Muscle layer of colon (tissue), 2 donors: ENCODE data around the gene SYNE3.
A peak's percentile ranks its signal among the peaks of the same experiment; 100 is the strongest.

Experiments used
- H3K27ac ChIP-seq: one replicate; pipeline ENCODE4 v1.7.0; 2013; ENCODE audit warnings: low read depth, mild to moderate bottlenecking, low read length, moderate library complexity
- H3K27me3 ChIP-seq, 2 donors: one replicate each; pipeline ENCODE4 v1.7.0; 2013; ENCODE audit warnings: low read length in 2 of 2, mild to moderate bottlenecking in 2 of 2; ENCODE audit not compliant: insufficient read depth in 2 of 2, control insufficient read depth in 1 of 2
- H3K36me3 ChIP-seq: one replicate; pipeline ENCODE4 v1.7.0; 2013; ENCODE audit warnings: mild to moderate bottlenecking, low read length; ENCODE audit not compliant: insufficient read depth
- H3K4me1 ChIP-seq: one replicate; pipeline ENCODE4 v1.7.0; 2013; ENCODE audit warnings: mild to moderate bottlenecking, low read length; ENCODE audit not compliant: insufficient read depth
- H3K4me3 ChIP-seq, 2 donors: one replicate each; pipeline ENCODE4 v1.7.0; 2013; ENCODE audit warnings: low read length in 2 of 2, low read depth in 1 of 2, mild to moderate bottlenecking in 1 of 2, moderate library complexity in 1 of 2
- H3K9ac ChIP-seq: one replicate; pipeline ENCODE4 v1.7.0; 2013; ENCODE audit warnings: low read length
- H3K9me3 ChIP-seq: one replicate; pipeline ENCODE4 v1.7.0; 2013; ENCODE audit warnings: mild to moderate bottlenecking, low read length
- donor health status: abdominal sarcoma.
- donor health status: Adenocarcinoma of cecum.

Gene SYNE3

DNA sequence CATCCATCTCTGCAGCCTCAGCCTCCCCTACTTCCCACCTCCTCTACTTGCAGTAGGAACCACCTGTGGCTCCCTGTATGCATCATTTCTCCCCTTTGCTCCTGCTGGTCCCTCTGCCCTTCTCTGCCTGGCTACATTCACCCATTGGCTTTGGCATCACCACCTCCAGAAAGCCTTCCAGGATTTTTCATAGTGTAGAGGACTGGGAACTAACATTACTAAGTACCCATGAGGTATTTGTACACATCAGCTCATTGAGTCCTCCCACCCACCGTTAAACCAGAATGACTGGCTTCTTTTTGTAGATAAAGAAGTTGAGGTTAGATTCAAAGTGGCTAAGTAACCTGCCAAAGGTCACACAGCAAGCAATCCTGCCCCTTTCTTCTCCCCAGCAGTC is 17.1 kb downstream of the SYNE3 start:
- Histone ChIP-seq H3K9ac (no peak overlapping the region), H3K36me3 (no peaks in the 10 kb centered on the region)

GRCh38 chr14:95498622-95499353 is 17.7 kb downstream of the SYNE3 start:
- Histone ChIP-seq H3K9ac (no peak overlapping the region), H3K4me3 (no peak overlapping the region), H3K4me1 (peaks cover 49% of the 10 kb centered on the region)

More for the DNA sequence above, 17.1 kb downstream of the SYNE3 start:
- no peak overlapping the region for H3K27ac ChIP-seq
- H3K4me3 ChIP-seq = no peak overlapping the region
- H3K27me3 ChIP-seq = no peaks in the 10 kb centered on the region
- no peaks in the 10 kb centered on the region for H3K9me3 ChIP-seq
- peaks cover 49% of the 10 kb centered on the region for H3K4me1 ChIP-seq

DNA sequence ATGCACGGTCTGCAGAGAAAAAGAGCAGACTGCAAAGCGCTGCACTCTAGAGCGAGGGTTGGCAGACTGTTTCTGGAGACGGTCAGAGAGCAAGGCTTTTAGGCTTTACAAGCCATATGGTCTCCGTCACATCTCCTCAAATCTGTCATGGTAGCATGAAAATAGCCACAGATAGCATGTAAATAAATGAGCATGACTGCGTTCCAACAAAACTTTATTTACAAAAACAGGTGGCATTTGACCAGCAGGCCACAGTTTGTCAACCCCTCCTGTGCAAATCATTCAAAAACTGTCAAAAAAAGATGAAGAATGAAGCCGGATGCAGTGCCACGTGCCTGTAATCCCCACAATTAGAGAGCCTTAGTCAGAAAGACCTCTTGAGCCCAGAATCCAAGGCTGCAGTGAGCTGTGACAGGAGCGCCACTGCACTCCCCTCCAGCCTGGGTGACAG is 18.9 kb downstream of the SYNE3 start:
- Histone ChIP-seq H3K36me3 (no peaks in the 10 kb centered on the region), H3K4me1 (peaks cover 49% of the 10 kb centered on the region), H3K9me3 (no peaks in the 10 kb centered on the region), H3K4me3 (no peak overlapping the region), H3K27me3 (no peaks in the 10 kb centered on the region), H3K27ac (no peak overlapping the region), H3K9ac (no peak overlapping the region)

More at GRCh38 chr14:95498622-95499353, 17.7 kb downstream of the SYNE3 start:
- H3K36me3 ChIP-seq = no peaks in the 10 kb centered on the region
- H3K9me3 ChIP-seq = no peaks in the 10 kb centered on the region
- H3K27ac ChIP-seq = no peak overlapping the region
- H3K27me3 ChIP-seq = no peaks in the 10 kb centered on the region

GRCh38 chr14:95496690-95497259 is 19.7 kb downstream of the SYNE3 start:
- Histone ChIP-seq H3K4me1 (peaks cover 47% of the 10 kb centered on the region), H3K9ac (no peak overlapping the region), H3K4me3 (no peak overlapping the region), H3K36me3 (no peaks in the 10 kb centered on the region), H3K27ac (peak overlapping the region; percentile 10), H3K9me3 (no peaks in the 10 kb centered on the region), H3K27me3 (no peaks in the 10 kb centered on the region)

DNA sequence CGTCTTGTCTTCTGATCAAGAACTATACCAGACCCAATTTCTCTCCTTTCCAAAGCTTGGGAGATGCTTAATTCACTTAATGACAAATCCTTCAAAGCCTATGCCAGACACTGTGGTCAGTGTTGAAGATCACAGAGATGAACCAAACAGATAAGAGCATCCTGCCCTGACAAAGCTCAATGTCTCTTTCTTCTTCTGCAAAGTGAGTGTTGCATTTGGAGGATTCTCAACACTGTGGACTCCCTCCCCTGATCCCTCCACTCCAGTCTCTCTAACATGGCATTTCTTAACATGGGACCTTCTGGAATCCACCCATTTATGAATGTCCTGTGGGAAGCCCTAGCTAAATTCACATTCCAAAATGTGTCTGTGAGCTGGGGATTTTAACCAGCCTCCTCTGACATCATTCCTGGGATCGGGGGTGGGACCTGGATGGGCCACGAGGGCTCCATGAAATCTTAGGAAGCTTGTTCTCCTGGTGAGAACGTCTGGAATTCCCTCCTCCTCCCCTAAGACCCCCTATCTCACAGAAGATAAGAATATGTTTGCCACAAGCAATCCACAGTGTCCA is 20.3 kb downstream of the SYNE3 start:
- H3K9ac ChIP-seq = no peak overlapping the region

GRCh38 chr14:95495538-95496025 is 20.9 kb downstream of the SYNE3 start:
- Histone ChIP-seq H3K27me3 (no peaks in the 10 kb centered on the region), H3K27ac (no peak overlapping the region), H3K4me1 (peaks cover 43% of the 10 kb centered on the region), H3K9ac (no peak overlapping the region), H3K4me3 (no peak overlapping the region), H3K9me3 (no peaks in the 10 kb centered on the region), H3K36me3 (no peaks in the 10 kb centered on the region)

More for the DNA sequence above, 20.3 kb downstream of the SYNE3 start:
- Histone ChIP-seq H3K36me3 (no peaks in the 10 kb centered on the region), H3K27me3 (no peaks in the 10 kb centered on the region), H3K27ac (no peak overlapping the region), H3K9me3 (no peaks in the 10 kb centered on the region), H3K4me1 (peaks cover 41% of the 10 kb centered on the region), H3K4me3 (no peak overlapping the region)

DNA sequence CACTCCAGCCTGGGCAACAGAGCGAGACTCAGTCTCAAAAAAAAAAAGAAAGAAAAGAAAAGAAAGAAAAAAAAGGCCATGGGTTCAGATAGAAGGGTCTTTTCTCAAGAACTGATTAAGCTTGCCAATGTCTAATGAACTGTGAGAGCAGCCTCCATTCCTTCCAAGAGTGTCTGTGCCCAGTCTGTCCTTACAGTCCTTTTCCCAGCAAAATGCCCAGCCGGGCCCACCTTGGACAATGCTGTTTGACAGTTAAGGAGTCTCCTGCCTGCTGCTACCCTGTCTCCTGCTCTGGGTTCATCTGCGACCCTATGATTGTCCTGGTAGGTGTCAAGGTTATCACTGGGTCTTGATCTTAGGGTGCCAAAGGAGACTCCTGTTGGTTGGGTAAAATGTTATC is 21.4 kb downstream of the SYNE3 start:
- Histone ChIP-seq H3K9ac (no peak overlapping the region), H3K4me1 (peaks cover 48% of the 10 kb centered on the region), H3K9me3 (no peaks in the 10 kb centered on the region), H3K27me3 (no peaks in the 10 kb centered on the region), H3K36me3 (no peaks in the 10 kb centered on the region), H3K4me3 (no peak overlapping the region), H3K27ac (no peak overlapping the region)

GRCh38 chr14:95494456-95494855 is 22.0 kb downstream of the SYNE3 start:
- Histone ChIP-seq H3K27ac (no peak overlapping the region), H3K4me3 (no peak overlapping the region), H3K4me1 (peaks cover 54% of the 10 kb centered on the region), H3K27me3 (no peaks in the 10 kb centered on the region), H3K36me3 (no peaks in the 10 kb centered on the region), H3K9ac (no peak overlapping the region), H3K9me3 (no peaks in the 10 kb centered on the region)

DNA sequence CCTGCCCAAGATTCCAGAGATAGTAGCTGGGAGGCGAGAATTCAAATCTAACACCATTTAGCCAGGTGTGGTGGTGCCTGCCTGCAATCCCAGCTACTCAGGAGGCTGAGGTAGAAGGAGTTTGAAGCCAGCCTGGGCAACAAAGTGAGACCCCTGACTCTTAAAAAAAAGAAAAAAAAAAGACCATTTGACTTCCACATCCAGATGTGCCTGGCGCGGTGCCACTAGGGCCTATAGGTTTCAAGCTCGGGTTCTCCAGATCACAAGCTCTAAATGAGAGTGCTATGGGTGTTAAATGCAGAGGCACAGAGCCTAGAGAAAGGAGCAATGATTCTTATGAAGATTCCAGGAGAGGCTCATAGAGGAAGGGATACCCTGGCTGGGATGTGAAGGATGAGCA is 22.5 kb downstream of the SYNE3 start:
- no peaks in the 10 kb centered on the region for H3K9me3 ChIP-seq
- no peak overlapping the region for H3K27ac ChIP-seq
- H3K36me3 ChIP-seq = no peaks in the 10 kb centered on the region
- peaks cover 55% of the 10 kb centered on the region for H3K4me1 ChIP-seq
- H3K9ac ChIP-seq = no peak overlapping the region
- H3K4me3 ChIP-seq = no peak overlapping the region
- H3K27me3 ChIP-seq = no peaks in the 10 kb centered on the region

GRCh38 chr14:95493503-95493902 is 22.9 kb downstream of the SYNE3 start:
- H3K27me3 ChIP-seq = no peaks in the 10 kb centered on the region
- H3K27ac ChIP-seq = no peak overlapping the region
- peaks cover 54% of the 10 kb centered on the region for H3K4me1 ChIP-seq
- no peaks in the 10 kb centered on the region for H3K36me3 ChIP-seq
- no peaks in the 10 kb centered on the region for H3K9me3 ChIP-seq
- no peak overlapping the region for H3K9ac ChIP-seq
- no peak overlapping the region for H3K4me3 ChIP-seq

- no peak overlapping the region for H3K9ac ChIP-seq
- H3K4me1 ChIP-seq = peaks cover 44% of the 10 kb centered on the region
- H3K27ac ChIP-seq = no peak overlapping the region
- H3K36me3 ChIP-seq = no peaks in the 10 kb centered on the region
- H3K9me3 ChIP-seq = no peaks in the 10 kb centered on the region
- H3K27me3 ChIP-seq = no peaks in the 10 kb centered on the region
- H3K4me3 ChIP-seq = no peak overlapping the region
These were observed 24.4 kb downstream of the SYNE3 start for GRCh38 chr14:95491936-95492608.
